SKM-1 (cell line): Measurements from ENCODE around the gene MACO1.

ENCODE experiments used
- DNase-seq: peaks from one replicate; lab custom pipeline; 2025; ENCODE audit not compliant: unreplicated experiment; lab: John Stamatoyannopoulos, UW

The MACO1 gene

GRCh38 chr1:25520446-25521061 lies 89.9 kb downstream of the MACO1 start:
- peak; percentile 27 for DNase-seq

DNA sequence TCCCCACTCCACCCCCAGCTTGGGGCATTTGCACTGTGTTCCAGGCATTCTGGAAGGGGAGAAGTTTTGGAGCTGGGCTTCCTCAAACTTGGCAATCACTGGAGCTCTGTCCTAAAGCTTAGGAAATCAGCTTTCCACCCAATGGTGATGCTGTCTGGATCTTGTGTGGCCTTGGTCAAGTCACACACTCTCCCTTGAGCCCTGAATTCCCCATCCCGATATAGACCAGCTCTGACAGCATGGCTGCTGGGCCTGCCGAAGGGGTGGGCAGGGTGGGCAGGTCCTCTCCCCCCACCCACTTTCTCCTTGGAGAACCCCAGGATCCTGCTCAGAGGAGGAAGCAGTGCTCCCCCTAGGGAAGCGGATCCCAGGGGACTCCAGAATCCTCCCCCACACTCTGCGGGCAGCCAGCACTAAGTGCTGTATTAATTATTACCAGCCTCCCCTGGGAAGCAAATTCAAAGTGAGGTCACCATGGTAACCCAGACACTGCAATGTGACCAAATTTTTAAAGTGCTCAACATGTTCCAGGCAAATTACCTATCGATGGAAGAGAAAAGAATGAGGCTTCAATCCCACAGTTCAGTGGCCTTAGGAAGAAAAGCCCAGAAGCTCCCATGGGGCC lies 91.4 kb downstream of the MACO1 start:
- no peak for DNase-seq

- no peak for DNase-seq
Observed at GRCh38 chr1:25523542-25523941, 92.8 kb downstream of the MACO1 start.

- DNase-seq = no peak
Observed at GRCh38 chr1:25524568-25525360, 94.1 kb downstream of the MACO1 start.

DNA sequence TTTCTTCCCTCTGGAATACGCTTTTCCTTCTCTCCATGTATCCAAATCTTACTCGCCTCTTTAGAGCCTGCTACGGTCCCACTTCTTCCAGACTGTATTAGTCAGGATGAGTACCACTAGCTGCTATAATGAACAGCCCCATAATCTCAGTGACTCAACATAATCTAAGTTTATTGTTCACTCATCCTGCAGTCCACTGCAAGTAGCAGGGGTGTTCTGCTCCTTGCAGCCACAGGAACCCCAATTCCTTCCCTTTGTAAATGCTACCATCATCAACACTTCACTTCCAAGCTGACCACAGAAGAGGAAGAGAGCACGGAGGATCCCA lies 94.6 kb downstream of the MACO1 start:
- no peak for DNase-seq

GRCh38 chr1:25526753-25527152 lies 96.1 kb downstream of the MACO1 start:
- no peak for DNase-seq

DNA sequence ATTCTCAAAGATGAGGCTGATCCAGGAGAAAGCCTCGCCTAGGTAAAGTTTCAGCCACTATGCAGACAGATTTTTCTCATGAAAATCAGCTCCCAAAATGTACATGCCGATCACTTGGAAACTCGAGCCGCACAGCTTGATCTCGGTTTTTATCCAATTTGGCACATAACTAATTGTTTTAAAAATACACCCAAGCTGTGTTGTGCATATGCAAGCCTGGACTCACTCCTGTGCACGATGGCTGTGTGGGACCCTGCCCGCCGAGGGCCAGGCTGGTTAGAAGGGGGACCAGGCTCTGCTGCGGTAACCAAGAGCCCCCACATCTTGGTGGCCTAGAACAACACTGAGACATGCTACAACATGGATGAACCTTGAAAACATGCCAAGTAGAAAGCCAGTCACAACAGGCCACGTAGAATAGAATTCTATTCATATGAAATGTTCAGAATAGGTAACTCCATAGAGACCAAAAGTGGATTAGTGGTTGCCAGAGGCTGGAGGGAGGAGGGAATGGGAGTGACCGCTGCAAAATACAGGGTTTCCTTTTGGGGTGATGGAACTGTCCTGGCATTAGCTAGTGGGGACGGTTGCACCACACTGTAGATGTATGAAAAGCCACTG lies 96.6 kb downstream of the MACO1 start:
- no peak for DNase-seq

GRCh38 chr1:25527946-25528595 lies 97.4 kb downstream of the MACO1 start:
- DNase-seq = no peak

DNA sequence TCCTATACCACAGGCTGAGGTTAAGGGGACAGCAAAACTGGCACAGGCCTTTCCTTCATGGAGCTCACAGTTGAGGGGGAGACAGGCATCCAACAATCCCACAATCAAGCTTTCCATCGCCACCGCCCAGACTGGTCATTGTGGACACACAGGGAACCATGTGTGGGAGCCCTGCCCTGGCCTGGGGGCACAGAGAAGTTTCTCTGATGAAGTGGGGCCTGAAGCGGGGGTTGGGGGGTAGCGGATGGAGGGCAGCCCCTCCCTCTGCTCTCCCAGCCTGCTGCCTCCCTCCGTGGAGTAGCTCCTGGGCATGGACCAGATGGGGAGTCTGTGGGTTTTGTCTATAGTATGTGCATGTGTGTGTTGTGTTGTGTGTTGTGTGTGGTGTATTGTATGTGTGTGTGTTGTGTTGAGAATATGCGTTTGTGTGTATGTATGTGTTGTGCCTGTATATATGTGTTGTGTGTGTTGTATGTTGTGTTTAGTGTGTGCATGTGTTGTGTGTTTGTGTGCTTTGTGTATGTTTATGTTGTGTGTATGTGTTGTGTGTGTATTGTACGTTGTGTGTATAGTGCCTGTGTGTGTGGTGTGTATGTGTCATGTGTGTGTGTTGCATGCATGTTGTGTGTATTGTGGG lies 98.3 kb downstream of the MACO1 start:
- no peak for DNase-seq

GRCh38 chr1:25529518-25530185 lies 99.0 kb downstream of the MACO1 start:
- DNase-seq = no peak

- no peak for DNase-seq
Observed at GRCh38 chr1:25530186-25531081, 99.7 kb downstream of the MACO1 start.

DNA sequence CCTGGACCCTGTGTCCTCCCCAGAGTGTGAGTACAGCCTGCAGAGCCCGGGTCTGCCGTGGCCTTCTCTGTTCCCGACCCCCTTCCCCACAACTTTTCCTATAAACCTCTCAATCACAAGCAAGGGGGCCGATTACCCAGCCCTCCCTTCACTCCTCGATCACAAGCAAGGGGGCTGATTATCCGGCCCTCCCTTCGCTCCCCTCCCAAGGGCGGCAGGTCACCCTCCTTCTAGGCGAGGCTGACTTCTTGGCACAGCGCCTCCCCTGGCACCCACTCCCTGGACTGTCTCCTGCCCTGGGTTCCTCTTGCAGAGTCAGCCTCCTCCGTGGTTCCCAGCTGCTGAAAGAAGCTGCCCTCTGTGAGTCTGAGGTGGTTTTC lies 100.4 kb downstream of the MACO1 start:
- DNase-seq = no peak

GRCh38 chr1:25532970-25533369 lies 102.3 kb downstream of the MACO1 start:
- DNase-seq = no peak

DNA sequence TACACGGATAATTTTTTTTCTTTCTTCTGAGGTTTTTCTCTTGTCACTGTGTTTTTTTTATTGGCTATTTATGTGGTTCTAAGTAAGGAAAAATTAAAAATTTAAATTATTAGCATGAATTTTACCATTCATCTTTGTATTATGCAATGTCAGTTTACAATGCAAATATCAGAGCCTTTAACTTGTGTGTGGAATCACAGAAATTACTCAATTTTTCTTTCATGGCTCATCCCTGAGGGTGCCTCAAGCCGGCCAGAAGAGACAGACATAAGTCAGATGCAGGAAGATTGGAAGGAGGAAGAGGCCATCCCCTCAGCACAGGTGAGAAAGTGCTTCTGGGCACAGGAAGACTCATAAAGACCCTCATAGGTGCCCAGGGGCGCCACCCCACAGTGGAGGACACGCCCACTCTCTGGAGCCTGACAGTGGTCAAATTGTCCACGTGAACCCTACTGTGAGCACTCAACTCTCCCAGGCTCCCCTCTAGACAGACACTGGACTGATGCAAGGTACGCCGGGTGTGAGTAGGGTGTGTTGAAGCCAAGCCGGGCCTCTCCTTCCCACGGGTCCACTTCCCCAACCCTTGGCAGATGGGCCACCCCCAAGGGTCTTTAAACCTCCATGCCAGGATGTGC lies 103.2 kb downstream of the MACO1 start:
- DNase-seq = no peak

DNA sequence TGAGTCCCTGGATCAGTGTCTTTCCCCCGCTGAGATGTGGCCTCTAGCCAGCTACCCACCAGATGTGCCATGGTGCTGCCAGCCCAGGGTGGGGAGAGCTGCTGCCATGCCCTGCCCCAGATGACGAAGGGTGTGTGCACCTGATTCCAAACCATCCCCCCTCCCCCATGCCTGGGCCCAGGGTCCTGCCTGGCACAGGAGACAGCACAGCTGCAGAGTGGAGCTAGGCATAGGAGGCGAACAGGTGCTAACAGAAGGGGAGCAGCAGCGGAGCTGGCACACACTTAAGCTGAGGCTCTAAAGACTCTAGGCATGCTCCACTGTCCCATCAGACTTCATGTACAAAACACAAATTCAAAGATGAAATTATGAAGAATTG lies 103.7 kb downstream of the MACO1 start:
- DNase-seq = no peak

- DNase-seq = no peak
Observed at GRCh38 chr1:25536124-25536523, 105.4 kb downstream of the MACO1 start.

DNA sequence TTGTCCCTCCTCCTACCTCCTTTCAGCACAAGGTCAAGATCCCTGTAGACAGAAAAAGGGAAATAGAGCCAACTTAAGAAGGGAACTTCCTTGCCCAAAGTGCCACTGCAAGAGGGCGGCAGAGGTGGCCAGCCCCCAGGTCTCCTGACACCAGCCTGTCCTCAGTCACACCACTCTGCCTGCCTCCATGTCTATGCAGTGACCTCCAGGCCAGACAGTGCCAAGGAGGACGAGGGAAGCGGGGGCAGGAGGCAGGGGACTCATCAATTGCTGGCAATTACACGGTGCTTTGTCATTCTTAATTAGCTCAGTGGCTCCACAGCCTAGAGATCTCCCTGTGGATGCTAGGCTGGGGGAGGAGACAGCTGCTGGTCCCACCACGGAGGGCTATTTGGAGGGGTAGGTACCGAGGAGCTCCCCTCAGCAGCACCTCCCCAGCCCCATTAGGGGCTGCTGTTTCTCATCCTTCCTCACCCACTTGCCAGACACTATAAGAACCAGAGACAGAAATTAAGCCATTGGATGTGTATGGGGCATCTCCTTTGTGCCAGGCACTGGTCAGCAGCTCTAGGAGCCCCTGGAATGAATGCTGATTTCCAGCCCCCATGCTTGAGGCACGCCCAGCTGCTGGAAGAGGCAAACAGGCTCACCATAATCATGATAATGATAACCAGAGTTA lies 106.6 kb downstream of the MACO1 start:
- DNase-seq = no peak

GRCh38 chr1:25538191-25538767 lies 107.6 kb downstream of the MACO1 start:
- DNase-seq = no peak
